Limb (tissue), 2 donors: ENCODE results near the gene ZNF652.
"Not testable (repeated sequence)": the region's sequence is repeated elsewhere in the genome, so short reads cannot be mapped to it uniquely, and the experiment has no call there.

Experiments
- DNase-seq, 2 donors: peaks; one replicate each; pipeline ENCODE4 v3.0.0-alpha.2; 2016; ENCODE audit errors: extremely low spot score in 2 of 2

The ZNF652 gene

GRCh38 chr17:49361902-49362722 is at the start of gene ZNF652:
TSS of gene ZNF652 (minus strand) at chr17:49362250. CDS start at chr17:49317725, 44,525 bp downstream.
- peak; percentile 90 to 97 for DNase-seq

- DNase-seq: no peak
Observed at GRCh38 chr17:49409066-49409465, 47.0 kb upstream of the ZNF652 start.

GRCh38 chr17:49407981-49408501 is 46.0 kb upstream of the ZNF652 start:
- DNase-seq: peak; percentile 70 to 89

GRCh38 chr17:49407086-49407485 is 45.0 kb upstream of the ZNF652 start:
- no peak for DNase-seq

- DNase-seq: peak; percentile 53 to 62
Observed at GRCh38 chr17:49406421-49407061, 44.5 kb upstream of the ZNF652 start.

GRCh38 chr17:49404906-49405305 is 42.9 kb upstream of the ZNF652 start:
- no peak for DNase-seq

GRCh38 chr17:49404361-49404760 is 42.3 kb upstream of the ZNF652 start:
- DNase-seq: no peak

- DNase-seq: no peak
Observed at GRCh38 chr17:49403514-49404289, 41.7 kb upstream of the ZNF652 start.

GRCh38 chr17:49402706-49403105 is 40.7 kb upstream of the ZNF652 start:
- peak; percentile 6 to 47 for DNase-seq

GRCh38 chr17:49401971-49402611 is 40.0 kb upstream of the ZNF652 start:
- DNase-seq: peak in 1 of 2 donors; percentile 19

- DNase-seq: no peak
Observed at GRCh38 chr17:49399995-49400394, 37.9 kb upstream of the ZNF652 start.

GRCh38 chr17:49397586-49397985 is 35.5 kb upstream of the ZNF652 start:
- no peak for DNase-seq

- no peak for DNase-seq
Observed at GRCh38 chr17:49393491-49394255, 31.6 kb upstream of the ZNF652 start.

- DNase-seq: no peak
Observed at GRCh38 chr17:49390548-49391324, 28.7 kb upstream of the ZNF652 start.

GRCh38 chr17:49389514-49390347 is 27.7 kb upstream of the ZNF652 start:
- not testable (repeated sequence) for DNase-seq

GRCh38 chr17:49388692-49389513 is 26.9 kb upstream of the ZNF652 start:
- no peak for DNase-seq

GRCh38 chr17:49388290-49388640 is 26.2 kb upstream of the ZNF652 start:
- no peak for DNase-seq
